ENCODE data around the gene TIPARP.

DNA sequence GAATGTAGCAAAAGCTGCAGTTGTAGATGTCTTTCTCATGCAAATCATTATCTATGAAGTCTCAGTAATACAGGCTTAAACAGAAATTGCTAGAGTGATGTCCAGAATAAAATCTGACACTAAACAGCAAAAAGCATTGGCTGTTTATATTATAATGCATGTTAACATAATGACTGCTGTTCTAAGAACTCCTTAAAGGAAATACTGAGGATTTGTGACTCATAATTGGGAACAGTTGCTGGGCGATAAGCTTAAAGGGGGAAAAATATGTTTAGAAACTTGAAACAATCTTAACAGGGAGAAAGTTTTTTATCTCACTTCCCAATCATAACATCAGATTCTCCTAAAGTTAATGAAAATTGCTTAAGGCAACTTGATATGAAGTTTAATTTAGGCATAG is 17.5 kb downstream of the TIPARP start:
- TF ChIP-seq, protein P1, sequence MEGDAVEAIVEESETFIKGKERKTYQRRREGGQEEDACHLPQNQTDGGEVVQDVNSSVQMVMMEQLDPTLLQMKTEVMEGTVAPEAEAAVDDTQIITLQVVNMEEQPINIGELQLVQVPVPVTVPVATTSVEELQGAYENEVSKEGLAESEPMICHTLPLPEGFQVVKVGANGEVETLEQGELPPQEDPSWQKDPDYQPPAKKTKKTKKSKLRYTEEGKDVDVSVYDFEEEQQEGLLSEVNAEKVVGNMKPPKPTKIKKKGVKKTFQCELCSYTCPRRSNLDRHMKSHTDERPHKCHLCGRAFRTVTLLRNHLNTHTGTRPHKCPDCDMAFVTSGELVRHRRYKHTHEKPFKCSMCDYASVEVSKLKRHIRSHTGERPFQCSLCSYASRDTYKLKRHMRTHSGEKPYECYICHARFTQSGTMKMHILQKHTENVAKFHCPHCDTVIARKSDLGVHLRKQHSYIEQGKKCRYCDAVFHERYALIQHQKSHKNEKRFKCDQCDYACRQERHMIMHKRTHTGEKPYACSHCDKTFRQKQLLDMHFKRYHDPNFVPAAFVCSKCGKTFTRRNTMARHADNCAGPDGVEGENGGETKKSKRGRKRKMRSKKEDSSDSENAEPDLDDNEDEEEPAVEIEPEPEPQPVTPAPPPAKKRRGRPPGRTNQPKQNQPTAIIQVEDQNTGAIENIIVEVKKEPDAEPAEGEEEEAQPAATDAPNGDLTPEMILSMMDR (IDR thresholded peaks at IDR 0.05) = no peak
- TF ChIP-seq POLR2A (IDR thresholded peaks at IDR 0.05) = no peak
